Endothelial cell of umbilical vein (primary cell): Measurements from ENCODE around the gene CD163L1. TPM values are rescaled to one million over a fixed set of nuclear protein-coding genes. Genes with fewer than 3 reads are reported as not detected.
A peak's percentile ranks its signal among the peaks of the same experiment; 100 is the strongest.

Experiments used
- BruUV-seq: library from RNA; stranded (reverse); fragments of 400-500 nt; replicated peaks from 2 replicates; lab custom pipeline; 2021; lab: Mats Ljungman, UMichigan
- CTCF ChIA-PET: fragments of 300-600, 350-600 bp; sonication (Branson Sonifier 250); formaldehyde crosslinking; loops from one replicate; lab custom pipeline; 2021; ENCODE audit warnings: antibody characterized with exemption, inconsistent platforms; lab: Charles Lee
- POLR2A ChIA-PET: fragments of 300-600, 350-600 bp; sonication (Branson Sonifier 250); formaldehyde crosslinking; loops from one replicate; lab custom pipeline; 2021; ENCODE audit warnings: antibody characterized with exemption, inconsistent platforms; lab: Charles Lee
- DNase-seq: peaks from one replicate; pipeline ENCODE4 v3.0.0-alpha.2; 2011; ENCODE audit warnings: low read depth, low spot score
- FAIRE-seq: peaks from 2 replicates; lab custom pipeline; 2011; peaks lifted over from hg19 to GRCh38; lab: Jason Lieb, UNC
- H2AFZ ChIP-seq: 2 replicates; pipeline ENCODE4 v1.6.0; 2012; ENCODE audit warnings: low read depth, low read length, control low read depth, inconsistent platforms
- H3K27ac ChIP-seq: 2 replicates; pipeline ENCODE4 v1.5.1; 2011; ENCODE audit warnings: low read depth, mild to moderate bottlenecking, control low read depth, low read length, moderate library complexity; ENCODE audit not compliant: insufficient read depth
- H3K27me3 ChIP-seq, 2 experiments: 2 replicates each; pipeline versions ENCODE4 v1.6.0 to v1.6.1; 2011; ENCODE audit warnings: low read length in 2 of 2, mixed read lengths in 1 of 2; ENCODE audit not compliant: control insufficient read depth in 2 of 2, insufficient read depth in 2 of 2
- H3K36me3 ChIP-seq, 2 experiments: 2 replicates in 1 of 2; 3 replicates in 1 of 2; pipeline ENCODE4 v1.5.1; 2011; ENCODE audit warnings: low read length in 2 of 2, mild to moderate bottlenecking in 1 of 2, moderate library complexity in 1 of 2; ENCODE audit not compliant: control insufficient read depth in 2 of 2, insufficient read depth in 2 of 2; ENCODE audit errors: extremely low read depth in 1 of 2
- H3K4me1 ChIP-seq: 3 replicates; pipeline ENCODE4 v1.5.1; 2011; ENCODE audit warnings: mild to moderate bottlenecking, low read length; ENCODE audit not compliant: control insufficient read depth, insufficient read depth; ENCODE audit errors: extremely low read depth
- H3K4me2 ChIP-seq: 2 replicates; pipeline ENCODE4 v1.6.1; 2011; ENCODE audit warnings: low read length, control low read depth, mixed read lengths; ENCODE audit not compliant: insufficient read depth
- H3K4me3 ChIP-seq, 3 experiments: fragments of 200-600 bp in 1 of 3; sonication (generic), shearing (Covaris generic) in 1 of 3; replicated peaks in 1 of 3; 2 replicates each; pipeline ENCODE4 v1.5.1; 2011 to 2016; ENCODE audit warnings: control low read depth in 3 of 3, low read length in 3 of 3, mild to moderate bottlenecking in 2 of 3, inconsistent platforms in 1 of 3, low read depth in 1 of 3, moderate library complexity in 1 of 3; ENCODE audit not compliant: insufficient read depth in 1 of 3
- H3K79me2 ChIP-seq: 2 replicates; pipeline ENCODE4 v1.6.0; 2012; ENCODE audit warnings: low read length, inconsistent platforms; ENCODE audit not compliant: control insufficient read depth, insufficient read depth
- H3K9ac ChIP-seq: replicated peaks from 2 replicates; pipeline ENCODE3; 2011; ENCODE audit warnings: low read length, control low read depth; ENCODE audit not compliant: insufficient read depth; ENCODE audit errors: extremely low read depth
- H3K9me1 ChIP-seq: replicated peaks from 3 replicates; pipeline ENCODE4 v1.6.0; 2011; ENCODE audit warnings: mild to moderate bottlenecking, low read length; ENCODE audit not compliant: control insufficient read depth, insufficient read depth; ENCODE audit errors: extremely low read depth
- H3K9me3 ChIP-seq: replicated peaks from 2 replicates; pipeline ENCODE4 v1.5.1; 2012; ENCODE audit warnings: low read length, inconsistent platforms; ENCODE audit not compliant: control insufficient read depth, insufficient read depth
- H4K20me1 ChIP-seq: replicated peaks from 2 replicates; pipeline ENCODE3; 2011; ENCODE audit warnings: mild to moderate bottlenecking, low read length; ENCODE audit not compliant: control insufficient read depth, insufficient read depth; ENCODE audit errors: extremely low read depth
- EZH2 ChIP-seq: IDR thresholded peaks from 2 replicates; pipeline ENCODE4 v1.6.1; 2012; ENCODE audit warnings: borderline replicate concordance, low read depth, mild to moderate bottlenecking, moderate library complexity, low read length, inconsistent platforms; ENCODE audit not compliant: severe bottlenecking
- FOS ChIP-seq: IDR thresholded peaks from 2 replicates; pipeline ENCODE4 v1.6.1; 2011; ENCODE audit warnings: mild to moderate bottlenecking, low read length, moderate library complexity, borderline replicate concordance; ENCODE audit not compliant: insufficient read depth
- GATA2 ChIP-seq: IDR thresholded peaks from 2 replicates; pipeline ENCODE4 v1.7.0; 2011; ENCODE audit warnings: low read depth, mild to moderate bottlenecking, moderate library complexity, mixed read lengths, low read length; ENCODE audit not compliant: insufficient read length, insufficient read depth
- JUN ChIP-seq: IDR thresholded peaks from 2 replicates; pipeline ENCODE4 v1.6.1; 2011; ENCODE audit warnings: borderline replicate concordance, low read depth; ENCODE audit not compliant: insufficient read length, insufficient read depth
- MYC ChIP-seq: IDR thresholded peaks from one replicate; pipeline ENCODE4 v1.6.1; 2011; ENCODE audit warnings: mild to moderate bottlenecking, low read depth, low read length
- POLR2A ChIP-seq: IDR thresholded peaks from 2 replicates; pipeline ENCODE4 v1.6.1; 2012; ENCODE audit warnings: low read depth, mild to moderate bottlenecking, control low read depth, low read length
- POLR2AphosphoS5 ChIP-seq: IDR thresholded peaks from 2 replicates; pipeline ENCODE4 v1.6.1; 2012; ENCODE audit warnings: low read depth, mild to moderate bottlenecking, control low read depth, low read length, moderate library complexity; ENCODE audit not compliant: insufficient read depth
- dilution Hi-C: fragments of 300-500 bp; cut with MboI; formaldehyde crosslinking; loops from one replicate; pipeline ENCODE4 v1.15.0; 2019; ENCODE audit warnings: low sequenced_read_pairs; ENCODE audit not compliant: extremely low pct_ligation_motif_present
- intact Hi-C: fragments of 100-400 bp; cut with micrococcal nuclease; formaldehyde crosslinking; loops from one replicate; pipeline ENCODE4 v1.10.0; 2022
- polyA plus RNA-seq, 4 experiments: library from polyadenylated mRNA; depleted of rRNA in 3 of 4; stranded (reverse) in 3 of 4; unstranded in 1 of 4; fragments of >200 nt; gene quantifications; 2 replicates each; pipeline versions ENCODE4 v1.2.1 to v1.2.3, GENCODE V29; 2011 to 2012; ENCODE audit warnings: missing spikeins in 1 of 4
- total RNA-seq: library from RNA; stranded (reverse); gene quantifications from 2 replicates; pipeline ENCODE4 v1.2.3, GENCODE V29; 2021
- TF ChIP-seq, protein P1 (sequence below): IDR thresholded peaks from 2 replicates; pipeline ENCODE4 v1.6.1; 2011; ENCODE audit not compliant: insufficient read depth, insufficient read length
- TF ChIP-seq, protein P2 (sequence below), 2 donors: IDR thresholded peaks; 1 replicate in 1 of 2; 2 replicates in 1 of 2; pipeline ENCODE4 v1.5.1; 2011; ENCODE audit warnings: low read length in 2 of 2, mild to moderate bottlenecking in 2 of 2, moderate library complexity in 2 of 2, control low read depth in 1 of 2, inconsistent platforms in 1 of 2, low read depth in 1 of 2; ENCODE audit not compliant: insufficient read depth in 1 of 2; ENCODE audit errors: extremely low read depth in 1 of 2

The CD163L1 gene
- total and polyA plus RNA-seq, 2 donors (not counting 3 experiments of a cell fraction or from before 2014, with no cell fraction given) = 2.8 to 7.5 TPM

DNA sequence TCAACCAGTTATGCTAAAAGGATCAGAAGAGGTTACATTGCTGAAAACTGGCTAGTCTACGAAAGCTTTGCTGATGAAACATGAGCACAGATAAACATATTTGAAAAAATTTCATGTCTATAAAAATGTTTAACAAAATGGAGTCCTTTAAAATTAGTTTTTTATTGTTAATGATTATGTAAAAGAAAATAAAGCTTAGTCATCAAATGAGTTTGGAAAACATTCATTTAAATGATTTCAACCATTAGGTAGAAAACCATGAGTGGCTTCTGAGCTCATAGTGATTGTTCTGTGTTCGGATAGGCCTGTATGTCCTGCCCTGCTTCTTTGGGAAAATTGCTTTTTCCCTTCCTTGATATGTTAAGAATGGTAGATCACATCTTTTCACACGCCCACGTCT, 584 bp upstream of the CD163L1 start:
- Histone ChIP-seq H3K79me2 (no peaks in the 10 kb centered on the region), H3K9me3 (no peaks in the 10 kb centered on the region), H4K20me1 (no peaks in the 10 kb centered on the region), H3K4me1 (peaks cover 6% of the 10 kb centered on the region), H3K4me2 (peak overlapping the region; percentile 58), H3K36me3 (no peaks in the 10 kb centered on the region), H3K9ac (no peak overlapping the region), H2AFZ (peak overlapping the region; percentile 76), H3K9me1 (no peaks in the 10 kb centered on the region), H3K27me3 (peaks cover 0 to 3% of the 10 kb centered on the region in 2 experiments), H3K27ac (no peak overlapping the region), H3K4me3 (no peak overlapping the region)
- intact Hi-C loops (loop anchor here (5.0 kb wide), 1 partner anchor 227 kb away; no protein-coding TSS in a partner anchor), dilution Hi-C loops (no loop called here)
- TF ChIP-seq, protein P1, sequence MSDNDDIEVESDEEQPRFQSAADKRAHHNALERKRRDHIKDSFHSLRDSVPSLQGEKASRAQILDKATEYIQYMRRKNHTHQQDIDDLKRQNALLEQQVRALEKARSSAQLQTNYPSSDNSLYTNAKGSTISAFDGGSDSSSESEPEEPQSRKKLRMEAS = no peak
- TF ChIP-seq EZH2 (no peak), POLR2A (no peak), POLR2AphosphoS5 (no peak)
- TF ChIP-seq, protein P2, sequence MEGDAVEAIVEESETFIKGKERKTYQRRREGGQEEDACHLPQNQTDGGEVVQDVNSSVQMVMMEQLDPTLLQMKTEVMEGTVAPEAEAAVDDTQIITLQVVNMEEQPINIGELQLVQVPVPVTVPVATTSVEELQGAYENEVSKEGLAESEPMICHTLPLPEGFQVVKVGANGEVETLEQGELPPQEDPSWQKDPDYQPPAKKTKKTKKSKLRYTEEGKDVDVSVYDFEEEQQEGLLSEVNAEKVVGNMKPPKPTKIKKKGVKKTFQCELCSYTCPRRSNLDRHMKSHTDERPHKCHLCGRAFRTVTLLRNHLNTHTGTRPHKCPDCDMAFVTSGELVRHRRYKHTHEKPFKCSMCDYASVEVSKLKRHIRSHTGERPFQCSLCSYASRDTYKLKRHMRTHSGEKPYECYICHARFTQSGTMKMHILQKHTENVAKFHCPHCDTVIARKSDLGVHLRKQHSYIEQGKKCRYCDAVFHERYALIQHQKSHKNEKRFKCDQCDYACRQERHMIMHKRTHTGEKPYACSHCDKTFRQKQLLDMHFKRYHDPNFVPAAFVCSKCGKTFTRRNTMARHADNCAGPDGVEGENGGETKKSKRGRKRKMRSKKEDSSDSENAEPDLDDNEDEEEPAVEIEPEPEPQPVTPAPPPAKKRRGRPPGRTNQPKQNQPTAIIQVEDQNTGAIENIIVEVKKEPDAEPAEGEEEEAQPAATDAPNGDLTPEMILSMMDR (IDR thresholded peaks at IDR 0.05; ENCODE audit: extremely low read depth in 1 of 2, insufficient read depth in 1 of 2, low read depth in 1 of 2, low read length in 2 of 2) = no peak
- DNase-seq = no peak
- FAIRE-seq = no peak
- ChIA-PET CTCF (interaction anchor here (1.3 kb wide), 1 partner anchor 9 kb away, joined by 3 read pairs; no protein-coding TSS in a partner anchor), POLR2A (no interaction called here)
- BruUV-seq = no TSS peak

DNA sequence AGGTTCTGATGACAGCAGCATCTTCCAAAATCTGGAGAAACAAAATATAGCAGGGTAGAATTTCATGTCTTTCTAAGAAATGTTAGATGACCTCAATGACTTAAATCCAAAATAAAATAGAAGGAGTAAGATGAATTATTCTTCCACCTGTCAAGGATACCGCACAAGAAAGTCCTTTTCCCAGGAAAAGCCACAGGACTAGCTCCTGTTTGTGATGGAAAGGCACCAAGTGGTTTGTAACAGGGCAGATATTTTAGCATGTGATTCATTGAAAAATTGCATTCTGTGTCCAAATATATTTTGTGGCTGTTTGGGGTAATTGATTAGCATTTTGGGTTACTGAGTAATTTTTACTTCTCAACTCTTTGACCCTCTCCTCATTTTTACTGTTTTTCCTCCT, 2.7 kb downstream of the CD163L1 start:
- H3K27me3 ChIP-seq = no peaks in the 10 kb centered on the region
- dilution Hi-C loops = no loop called here
- H3K9me1 ChIP-seq = no peaks in the 10 kb centered on the region
- no TSS peak for BruUV-seq
- no peak overlapping the region for H3K27ac ChIP-seq
- CTCF ChIA-PET = interaction anchor here (0.7 to 1.4 kb wide), 2 partner anchors 8 to 14 kb away, joined by 3 to 5 read pairs; no protein-coding TSS in a partner anchor
- intact Hi-C loops = loop anchor here (5.0 kb wide), 1 partner anchor 224 kb away; no protein-coding TSS in a partner anchor
- TF ChIP-seq POLR2A = no peak
- TF ChIP-seq MYC = no peak
- TF ChIP-seq FOS = no peak
- TF ChIP-seq GATA2 = no peak
- TF ChIP-seq JUN = no peak
- TF ChIP-seq, protein P2 (IDR thresholded peaks at IDR 0.05; ENCODE audit: extremely low read depth in 1 of 2, insufficient read depth in 1 of 2, low read depth in 1 of 2, low read length in 2 of 2) = no peak
- TF ChIP-seq POLR2AphosphoS5 = no peak
- no peak for TF ChIP-seq EZH2
- TF ChIP-seq, protein P1 = no peak
- peaks cover 6% of the 10 kb centered on the region for H3K4me1 ChIP-seq
- POLR2A ChIA-PET = no interaction called here
- DNase-seq (no peak), FAIRE-seq (no peak)
- H3K36me3 ChIP-seq = no peaks in the 10 kb centered on the region
- no peak overlapping the region for H2AFZ ChIP-seq
- no peak overlapping the region for H3K4me3 ChIP-seq
- no peak overlapping the region for H3K4me2 ChIP-seq
- H3K9ac ChIP-seq = no peak overlapping the region
- no peaks in the 10 kb centered on the region for H3K9me3 ChIP-seq
- H4K20me1 ChIP-seq = no peaks in the 10 kb centered on the region
- H3K79me2 ChIP-seq = no peaks in the 10 kb centered on the region
